GM18526 (cell line): ENCODE results near the gene GPR176.
A peak's percentile ranks its signal among the peaks of the same experiment; 100 is the strongest.

Source experiments
- POLR2A ChIP-seq: IDR thresholded peaks from 3 replicates; pipeline ENCODE4 v1.6.1; 2011; ENCODE audit not compliant: insufficient read length; ENCODE audit errors: extremely low read depth

Gene GPR176

DNA sequence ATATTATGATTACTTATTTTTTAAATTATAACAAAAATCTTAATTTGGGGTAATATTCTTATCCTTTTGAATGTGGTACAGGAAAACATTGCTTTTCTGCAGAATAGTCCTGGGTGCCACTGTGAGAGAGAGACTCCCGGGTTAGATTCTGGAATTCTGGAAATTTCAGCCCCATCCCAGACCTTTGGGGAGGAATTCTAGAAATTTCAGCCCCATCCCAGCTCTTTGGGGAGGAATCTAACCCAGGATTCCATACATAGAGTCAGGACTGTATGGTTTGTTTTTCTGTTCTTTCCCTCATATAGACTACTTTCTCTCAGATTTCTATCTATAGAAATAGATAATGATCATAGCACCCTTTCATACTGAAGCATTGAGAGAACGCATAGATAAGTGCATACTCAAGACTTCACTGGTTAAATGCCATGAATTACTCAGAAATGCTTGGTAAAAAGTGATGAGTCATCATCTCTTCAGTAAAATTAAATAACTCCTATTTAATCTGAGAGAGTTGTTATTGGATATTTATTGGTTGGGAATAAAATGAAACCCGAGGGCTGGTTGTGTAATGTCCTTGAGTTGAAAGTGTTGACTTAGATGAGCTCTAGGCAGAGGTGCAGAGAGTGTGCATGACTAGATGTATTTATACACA, 22.2 kb upstream of the GPR176 start:
- TF ChIP-seq POLR2A: no peak

DNA sequence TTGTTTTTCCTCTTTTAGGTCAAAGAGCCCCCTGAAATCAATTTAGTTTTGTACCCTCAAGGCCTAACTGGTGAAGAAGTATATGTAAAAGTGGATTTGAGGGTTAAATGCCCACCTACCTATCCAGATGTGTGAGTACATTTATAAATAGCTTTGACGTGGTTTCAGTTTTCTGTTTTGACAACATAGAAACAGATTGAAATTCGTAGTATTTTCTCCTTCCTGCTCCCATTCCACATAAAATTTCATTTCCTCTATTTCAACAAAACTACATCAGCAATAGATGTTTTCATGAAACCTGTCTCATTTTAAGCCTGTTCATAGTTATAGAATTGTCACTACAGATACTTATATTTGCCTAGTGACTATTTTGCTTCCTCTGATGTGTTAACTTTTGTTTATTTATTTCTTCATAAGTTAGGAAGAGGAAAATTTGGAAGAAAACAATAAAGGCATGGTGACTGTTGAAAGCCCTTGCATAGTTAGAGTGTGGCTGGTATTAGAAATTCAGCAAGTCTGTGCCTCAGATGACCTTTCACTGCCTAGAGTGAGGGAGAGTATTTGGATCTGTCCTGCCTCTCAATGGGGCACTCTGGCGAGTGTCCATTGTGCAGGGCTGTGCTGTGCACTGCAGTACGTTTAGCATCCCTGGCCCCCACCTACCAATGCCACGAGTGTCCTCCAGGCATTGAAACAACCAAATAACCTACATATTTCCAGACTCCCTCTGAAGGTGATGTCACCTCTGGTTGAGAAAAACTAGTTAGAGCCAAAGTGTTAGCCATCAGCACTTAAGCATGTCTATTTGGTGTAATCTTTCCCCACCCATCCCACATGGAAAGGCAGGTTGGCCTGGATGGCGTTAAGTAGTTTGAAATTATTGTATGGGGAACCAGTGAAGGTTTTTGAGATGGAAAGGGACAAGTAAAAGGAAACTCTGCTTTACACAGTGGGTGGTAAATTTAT, 19.7 kb upstream of the GPR176 start:
- no peak for TF ChIP-seq POLR2A

DNA sequence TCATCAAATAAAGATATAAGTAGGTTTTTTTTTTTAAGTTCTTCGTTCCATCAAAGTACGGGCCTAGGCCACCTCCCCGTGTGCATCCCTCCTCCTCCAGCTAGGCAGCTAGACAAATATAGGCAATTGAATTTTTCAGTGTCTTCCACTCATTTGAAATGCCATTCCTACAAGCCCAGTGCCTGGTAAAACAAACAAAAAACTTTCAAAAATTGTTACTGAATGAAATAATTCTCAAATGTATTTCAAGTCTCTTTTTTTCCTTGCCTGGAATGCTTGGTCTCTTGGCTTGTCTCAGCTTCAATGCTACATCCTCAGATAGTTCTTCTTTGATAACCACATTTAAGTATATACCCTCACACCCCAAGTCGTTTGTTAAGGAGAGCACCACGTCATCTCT, 17.6 kb upstream of the GPR176 start:
- no peak for TF ChIP-seq POLR2A

DNA sequence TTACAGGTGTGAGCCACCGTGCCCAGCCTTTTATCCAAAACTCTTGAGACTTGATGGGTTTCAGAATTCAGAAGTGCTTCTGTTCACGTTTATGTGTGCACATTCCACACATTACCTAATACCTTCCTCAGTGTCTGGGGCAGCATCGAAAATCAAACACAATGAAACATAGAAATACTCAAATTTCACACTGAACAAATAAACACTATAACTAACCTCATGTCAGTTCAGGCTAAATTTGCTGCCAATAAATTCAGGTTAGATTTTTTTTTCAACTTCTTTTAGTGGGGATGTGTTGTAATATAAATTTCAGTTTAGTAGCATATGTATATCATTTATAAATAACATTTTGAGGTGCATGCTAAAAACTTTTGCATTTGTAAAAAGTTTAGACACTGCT, 16.6 kb upstream of the GPR176 start:
- TF ChIP-seq POLR2A: no peak

DNA sequence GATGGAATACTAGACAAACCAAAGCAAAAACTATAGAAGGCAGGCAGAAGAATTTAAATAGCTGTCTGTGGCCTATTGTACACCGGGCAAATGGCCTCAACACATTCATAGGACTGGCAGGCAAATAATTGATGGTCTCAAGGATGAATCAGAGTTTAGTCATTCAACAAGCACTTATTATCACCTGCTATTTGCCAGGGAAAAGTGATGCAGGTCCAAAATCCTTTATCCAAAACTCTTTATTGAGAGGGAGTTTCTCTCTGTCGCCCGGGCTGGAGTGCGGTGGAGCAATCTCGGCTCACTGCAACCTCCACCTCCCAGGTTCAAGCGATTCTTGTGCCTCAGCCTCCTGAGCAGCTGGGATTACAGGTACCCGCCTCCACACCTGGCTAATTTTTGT, 16.1 kb upstream of the GPR176 start:
- no peak for TF ChIP-seq POLR2A

DNA sequence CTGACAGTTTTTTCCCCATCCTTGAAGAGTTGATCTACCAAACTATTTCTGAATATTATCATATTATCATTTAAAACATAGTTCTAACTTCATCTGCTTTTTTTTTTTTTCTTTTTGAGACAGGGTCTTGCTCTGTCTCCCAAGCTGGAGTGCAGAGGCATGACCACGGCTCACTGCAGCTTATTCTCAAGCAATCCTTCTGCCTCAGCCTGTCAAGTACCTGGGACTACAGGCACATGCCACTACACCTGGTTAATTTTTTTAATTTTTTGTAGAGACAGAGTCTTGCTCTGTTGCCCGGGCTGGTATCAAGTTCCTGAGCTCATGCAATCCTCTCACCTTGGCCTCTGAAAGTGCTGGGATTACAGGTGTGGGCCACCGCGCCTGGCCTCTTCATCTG, 15.2 kb upstream of the GPR176 start:
- TF ChIP-seq POLR2A: no peak

DNA sequence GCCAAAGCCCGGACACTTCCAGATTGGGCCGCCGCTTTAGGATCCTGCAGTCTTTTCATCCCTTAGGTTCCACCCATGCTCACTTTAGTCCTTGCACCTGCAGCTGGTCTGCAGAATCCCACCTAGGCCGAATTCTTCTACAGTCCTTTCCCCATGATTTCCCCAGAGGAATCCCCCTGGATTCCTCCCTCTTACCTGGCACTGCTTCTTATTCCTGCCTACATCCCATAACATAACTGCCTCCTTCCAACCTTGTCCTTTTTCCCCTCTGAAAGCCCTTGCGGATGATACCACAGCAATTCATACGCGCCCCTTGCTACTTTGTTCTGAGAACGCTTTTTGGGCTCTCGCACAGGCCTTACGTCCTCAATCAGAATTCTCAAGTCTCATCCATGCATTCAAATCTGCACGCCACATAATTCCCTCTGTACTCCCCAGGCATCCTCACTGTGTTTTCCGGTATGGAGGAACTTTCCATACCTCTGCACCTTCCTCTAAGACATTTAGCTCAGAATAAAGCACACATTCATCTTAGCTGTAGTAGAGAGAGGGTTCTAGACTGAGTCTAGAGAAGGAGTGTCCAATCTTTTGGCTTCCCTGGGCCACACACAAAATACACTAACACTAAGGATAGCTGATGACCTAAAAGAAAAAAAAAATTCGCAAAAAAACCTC, 14.5 kb upstream of the GPR176 start:
- no peak for TF ChIP-seq POLR2A

DNA sequence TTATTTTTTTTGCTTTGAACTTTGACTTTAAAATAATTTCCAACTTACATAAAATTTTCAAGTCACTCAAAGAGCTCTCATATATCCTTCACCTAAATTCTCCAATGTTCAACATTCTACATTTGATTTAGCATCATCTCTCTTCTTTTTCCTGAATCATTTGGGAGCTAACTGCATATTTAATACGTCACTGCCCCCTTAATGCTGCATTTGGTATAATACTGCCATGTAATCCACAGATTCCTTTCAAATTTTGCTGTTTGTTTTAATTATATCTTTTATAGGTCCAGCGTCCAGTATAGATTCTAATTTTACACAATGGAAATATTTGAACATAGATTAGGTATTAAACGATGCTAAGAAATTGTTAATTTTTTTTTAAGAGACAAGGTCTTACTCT, 11.5 kb upstream of the GPR176 start:
- no peak for TF ChIP-seq POLR2A

DNA sequence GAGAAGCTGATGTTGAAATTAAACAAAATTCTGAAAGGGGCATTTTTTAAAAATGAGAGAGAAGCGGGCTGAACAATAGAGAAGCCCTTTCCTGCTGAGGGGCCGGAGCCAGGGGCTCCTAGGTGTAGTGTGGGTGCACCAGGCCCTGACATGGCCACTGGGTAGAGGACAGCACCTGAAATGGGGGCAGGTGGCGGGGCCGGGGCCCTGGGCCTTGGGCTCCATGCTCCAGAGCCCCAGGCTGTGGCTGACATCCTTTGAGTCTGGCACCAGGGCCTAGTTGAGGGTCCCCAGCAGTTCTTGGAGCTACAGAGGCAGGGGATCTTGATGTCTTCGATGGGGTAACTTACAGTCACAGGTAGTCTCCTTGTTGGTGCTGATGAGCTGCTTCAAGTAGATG, 6.5 kb upstream of the GPR176 start:
- TF ChIP-seq POLR2A: no peak

DNA sequence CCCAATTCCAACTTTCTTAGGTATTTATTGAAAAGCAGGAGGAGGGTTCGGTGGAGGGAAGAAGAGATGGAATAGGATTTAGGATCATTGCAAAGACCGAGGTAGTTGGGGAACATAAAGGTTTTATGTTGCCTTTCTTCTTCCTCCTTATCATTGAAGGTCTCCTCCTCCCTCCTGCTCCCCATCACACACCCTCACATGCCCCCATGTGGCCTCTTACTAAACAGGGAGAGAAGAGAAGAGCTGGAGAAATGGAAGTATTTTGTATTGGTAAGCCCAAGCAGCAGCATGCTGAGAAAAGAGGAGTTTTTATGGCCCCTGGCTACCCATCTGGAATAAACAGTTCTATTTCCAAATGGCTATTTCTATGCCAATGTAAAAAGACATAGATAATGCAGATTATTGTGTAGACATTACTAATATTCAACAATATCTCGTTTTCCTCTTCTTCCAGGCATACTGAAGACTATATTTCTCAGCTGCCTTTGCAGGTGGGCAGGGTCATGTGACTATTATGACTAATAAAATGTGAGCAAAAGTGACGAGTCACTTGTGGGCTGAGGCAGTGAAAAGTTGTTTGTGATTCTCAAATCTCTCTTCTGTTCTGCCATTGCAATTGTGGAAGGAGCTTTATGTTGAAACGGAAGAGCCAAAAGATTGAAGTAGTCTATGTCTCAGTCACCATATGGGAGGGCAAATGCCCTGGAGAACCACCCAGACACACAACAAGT, 5.2 kb upstream of the GPR176 start:
- TF ChIP-seq POLR2A: no peak

DNA sequence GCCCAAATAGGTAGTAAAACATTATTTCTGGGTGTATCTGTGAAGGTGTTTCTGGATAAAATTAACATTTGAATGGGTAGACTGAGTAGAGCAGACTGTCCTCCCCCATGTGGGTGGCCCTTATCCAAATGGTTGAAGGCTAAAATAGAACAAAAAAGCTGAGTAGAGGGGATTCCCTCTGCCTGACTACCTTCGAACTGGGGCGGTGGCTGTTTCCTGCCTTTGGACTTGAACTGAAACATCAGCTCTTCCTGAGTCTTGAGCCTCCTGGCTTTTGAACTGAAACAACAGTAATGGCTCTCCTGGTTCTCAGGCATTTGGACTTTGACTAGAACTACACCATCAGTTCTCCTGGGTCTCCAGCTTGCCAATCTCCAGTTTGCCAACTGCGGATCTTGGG, 4.4 kb upstream of the GPR176 start:
- no peak for TF ChIP-seq POLR2A

DNA sequence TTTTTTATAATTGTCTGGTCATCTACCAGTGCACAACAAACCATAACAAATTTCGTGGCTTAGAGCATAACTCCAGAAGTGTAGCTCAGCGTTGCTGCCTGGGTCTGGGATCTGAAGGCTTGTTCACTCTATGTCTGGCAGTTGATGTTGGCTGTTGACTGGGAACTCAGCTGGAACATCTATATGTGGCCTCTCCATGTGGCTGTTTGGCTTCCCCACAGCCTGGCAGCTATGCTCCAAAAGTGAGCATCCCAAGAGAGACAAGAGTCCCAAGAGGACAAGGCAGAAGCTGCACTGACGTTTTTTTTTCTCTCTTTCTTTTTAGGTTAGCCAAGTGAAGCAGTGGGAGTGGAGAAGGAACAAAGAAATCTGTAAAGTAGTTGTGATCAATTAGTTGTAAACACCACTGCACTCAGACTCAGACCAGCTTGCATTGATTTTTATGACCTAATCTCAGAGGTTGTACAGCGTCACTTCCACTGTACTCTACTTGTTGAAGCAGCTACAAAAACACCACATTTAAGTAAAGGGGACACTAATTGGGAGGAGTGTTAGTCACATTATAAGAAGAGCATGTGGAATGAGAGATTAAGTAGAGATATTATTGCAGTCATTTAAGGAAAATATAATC, 2.5 kb upstream of the GPR176 start:
- TF ChIP-seq POLR2A: no peak

DNA sequence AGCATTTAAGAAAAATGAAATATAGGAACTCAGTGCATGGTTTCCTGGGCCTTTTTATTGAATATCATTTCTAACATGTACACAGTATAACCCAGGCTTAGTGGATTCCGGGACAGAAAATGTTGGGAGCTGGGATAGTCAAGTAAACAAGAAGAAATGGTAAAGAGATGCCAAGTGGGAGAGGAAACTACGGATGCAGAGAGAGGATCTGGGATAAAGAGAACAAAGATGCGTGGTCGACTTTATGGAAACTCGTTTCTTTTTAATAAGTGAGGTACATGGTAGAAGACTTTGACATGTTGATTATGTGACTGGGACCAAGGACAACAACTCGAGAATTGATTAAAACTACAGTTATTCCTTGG, 1.2 kb upstream of the GPR176 start:
- no peak for TF ChIP-seq POLR2A

DNA sequence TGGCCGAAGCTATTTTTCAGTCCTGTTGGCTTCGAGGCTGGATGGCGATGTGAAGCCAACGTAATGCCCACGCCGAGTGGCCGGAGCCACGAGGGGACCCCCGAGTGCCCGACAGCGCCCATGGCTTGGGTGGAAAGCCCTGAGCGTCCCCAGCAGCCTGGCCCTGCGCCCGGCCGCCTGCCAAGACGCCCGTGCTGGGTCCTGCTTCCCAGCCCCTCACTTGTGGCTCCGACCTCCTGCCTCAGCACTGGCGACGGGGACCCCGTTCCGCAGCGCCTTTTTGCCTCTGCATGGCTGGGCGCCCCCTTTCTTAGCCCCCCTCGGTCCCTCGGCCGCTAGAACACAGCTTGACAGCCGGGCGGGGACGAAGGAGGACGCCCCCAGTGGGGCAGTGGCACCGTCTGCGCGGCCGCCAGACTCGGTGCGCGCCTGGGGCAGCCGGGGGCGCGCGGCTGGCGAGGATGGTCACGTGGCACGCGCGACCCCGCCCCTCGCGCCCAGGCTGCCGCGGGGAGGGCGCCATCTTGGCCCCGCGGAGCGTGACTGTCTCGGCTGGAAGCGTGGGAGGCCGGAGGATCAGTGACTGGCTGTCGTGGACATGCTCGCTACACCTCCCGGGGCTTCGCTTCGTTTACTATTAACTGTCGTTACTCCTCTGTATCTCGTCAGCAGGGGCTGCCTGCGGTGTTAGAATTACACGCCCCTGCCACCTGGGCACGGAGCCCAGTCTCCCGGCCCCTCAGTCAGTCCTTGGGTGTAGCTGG, 626 bp upstream of the GPR176 start:
- TF ChIP-seq POLR2A: peak; percentile 77
